Kidney capillary endothelial cell (primary cell): Measurements from ENCODE around the gene PPP6R2.
"Not testable (repeated sequence)": the region's sequence is repeated elsewhere in the genome, so short reads cannot be mapped to it uniquely, and the experiment has no call there.

Source experiments
- DNase-seq: peaks from one replicate; pipeline ENCODE4 v3.0.0-alpha.2; 2018; ENCODE audit warnings: low spot score

PPP6R2 gene

DNA sequence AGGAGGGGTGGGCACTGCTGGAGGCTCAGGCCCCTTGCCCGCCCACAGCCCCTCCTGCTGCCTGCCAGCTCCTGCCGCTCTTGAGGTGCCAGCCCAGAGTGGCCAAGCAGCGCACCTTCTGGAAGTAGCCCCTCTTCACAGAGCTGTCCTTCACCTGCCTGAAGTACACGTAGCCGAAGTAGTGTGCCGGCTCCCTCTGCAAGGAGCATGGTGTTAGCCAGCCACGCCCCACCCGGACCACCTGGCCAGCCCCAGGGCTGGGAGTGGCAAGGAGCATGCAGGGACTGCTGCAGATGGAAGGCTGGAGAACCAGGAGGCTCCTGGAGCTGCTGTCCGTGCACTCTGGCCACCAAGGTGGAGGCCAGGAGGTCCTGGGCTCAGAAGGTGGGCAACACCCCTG, 25.9 kb upstream of the PPP6R2 start:
- no peak for DNase-seq

DNA sequence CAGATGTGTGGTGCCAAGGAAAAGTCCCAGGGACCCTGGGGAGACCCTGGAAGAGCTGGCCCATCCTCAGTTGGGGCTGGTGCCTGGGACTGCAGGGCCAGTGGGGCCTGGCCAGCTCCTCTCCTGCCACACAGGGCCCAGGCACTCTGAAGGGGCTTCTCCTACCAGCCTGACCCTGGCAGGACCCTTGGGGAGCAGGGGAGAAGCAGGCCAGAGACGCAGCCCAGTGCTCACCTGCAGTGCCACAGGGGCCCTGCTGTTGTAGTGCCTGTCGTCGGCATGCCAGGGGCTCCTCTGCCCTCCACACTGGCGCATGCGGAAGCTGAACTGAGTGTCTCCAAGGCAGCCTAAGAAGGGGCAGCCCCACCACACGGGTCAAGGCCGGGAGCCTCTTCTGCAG, 25.5 kb upstream of the PPP6R2 start:
- no peak for DNase-seq

DNA sequence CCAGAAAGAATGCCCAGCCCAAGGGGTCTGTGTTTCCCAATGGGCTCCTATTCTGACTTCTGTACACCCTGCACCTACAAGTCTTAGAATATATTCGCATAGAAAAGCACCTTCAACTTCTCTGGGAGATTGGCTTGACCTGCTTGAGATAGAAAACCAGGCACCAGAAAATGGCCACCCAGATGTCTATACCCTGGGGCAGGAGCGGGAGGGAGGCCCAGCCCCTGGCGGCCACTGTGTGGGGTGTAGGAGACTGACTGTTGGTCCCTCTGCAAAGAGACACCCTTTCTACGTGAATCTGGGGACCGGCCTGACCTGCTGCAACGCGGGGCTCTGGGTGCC, 24.8 kb upstream of the PPP6R2 start:
- no peak for DNase-seq

DNA sequence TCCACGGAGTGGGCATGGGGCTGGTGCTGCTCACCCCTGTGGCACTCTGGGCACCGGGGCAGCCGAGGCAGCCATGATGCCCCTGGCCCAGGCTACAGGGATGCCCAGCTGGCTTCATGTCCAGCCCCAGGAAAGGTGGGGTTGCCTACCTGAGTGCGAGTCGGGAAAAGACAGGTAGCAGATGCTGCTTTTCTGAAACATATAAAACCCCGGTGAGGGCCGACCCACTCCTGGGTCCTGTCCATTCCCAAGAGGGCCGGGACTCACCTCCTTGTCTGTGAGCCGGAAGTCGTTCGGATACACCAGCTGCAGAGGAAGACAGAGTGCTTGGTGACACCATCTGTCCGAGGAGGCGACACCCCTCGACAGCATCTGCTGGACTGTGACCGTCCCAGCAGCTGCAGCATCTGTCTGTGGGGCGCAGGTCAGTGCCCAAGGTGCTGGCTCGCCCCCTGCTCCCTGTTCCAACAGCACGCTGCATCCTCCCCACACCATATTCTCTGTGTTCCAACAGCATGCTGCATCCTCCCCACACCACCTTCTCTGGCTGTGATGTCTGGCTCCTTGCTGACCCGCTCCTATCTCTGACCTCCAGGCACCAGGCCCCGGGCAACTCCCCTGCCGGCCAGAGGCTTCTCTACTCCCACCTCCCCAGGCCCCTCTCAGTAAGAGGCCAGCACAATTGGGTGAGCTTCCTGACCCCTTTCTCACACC, 24.3 kb upstream of the PPP6R2 start:
- no peak for DNase-seq

DNA sequence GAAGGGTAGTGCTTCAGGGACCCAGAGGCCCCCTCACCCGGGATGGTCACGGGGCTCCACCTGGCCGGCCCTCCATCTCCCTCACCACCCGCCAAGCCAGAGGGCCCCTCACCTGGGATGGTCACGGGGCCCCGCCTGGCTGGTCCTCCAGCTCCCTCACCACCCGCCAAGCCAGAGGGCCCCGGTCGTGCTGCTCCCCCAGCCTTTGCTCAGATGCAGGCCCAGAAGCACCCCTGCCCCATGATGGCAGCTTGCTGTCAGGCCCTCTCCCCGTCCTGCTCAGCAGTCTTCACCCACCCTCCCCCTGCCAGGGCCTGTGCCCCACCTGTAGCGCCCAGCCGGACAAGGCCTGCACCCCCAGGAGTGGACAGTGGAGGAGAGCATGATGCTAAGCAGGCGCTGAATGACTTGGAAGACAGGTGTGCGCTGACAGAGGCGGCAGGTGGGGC, 23.6 kb upstream of the PPP6R2 start:
- no peak for DNase-seq

DNA sequence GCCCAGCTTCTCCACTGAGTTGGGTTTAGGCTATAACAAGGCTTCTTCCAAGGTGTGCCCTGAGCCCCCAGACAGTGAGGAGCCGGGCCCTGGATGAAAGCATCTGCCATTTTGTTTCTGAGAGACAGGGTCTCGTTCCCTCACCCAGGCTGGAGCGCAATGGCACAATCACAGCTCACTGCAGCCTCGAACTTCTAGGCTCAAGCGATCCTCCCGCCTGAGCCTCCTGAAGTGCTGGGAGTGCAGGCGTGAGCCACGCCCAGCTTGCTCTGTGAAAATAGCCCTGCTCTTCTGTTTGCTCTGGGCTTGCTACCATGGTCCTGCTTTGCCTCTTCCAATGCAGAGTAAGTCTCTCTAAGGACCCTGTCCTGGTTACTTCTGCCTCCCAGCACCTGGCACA, 23.0 kb upstream of the PPP6R2 start:
- DNase-seq = no peak

DNA sequence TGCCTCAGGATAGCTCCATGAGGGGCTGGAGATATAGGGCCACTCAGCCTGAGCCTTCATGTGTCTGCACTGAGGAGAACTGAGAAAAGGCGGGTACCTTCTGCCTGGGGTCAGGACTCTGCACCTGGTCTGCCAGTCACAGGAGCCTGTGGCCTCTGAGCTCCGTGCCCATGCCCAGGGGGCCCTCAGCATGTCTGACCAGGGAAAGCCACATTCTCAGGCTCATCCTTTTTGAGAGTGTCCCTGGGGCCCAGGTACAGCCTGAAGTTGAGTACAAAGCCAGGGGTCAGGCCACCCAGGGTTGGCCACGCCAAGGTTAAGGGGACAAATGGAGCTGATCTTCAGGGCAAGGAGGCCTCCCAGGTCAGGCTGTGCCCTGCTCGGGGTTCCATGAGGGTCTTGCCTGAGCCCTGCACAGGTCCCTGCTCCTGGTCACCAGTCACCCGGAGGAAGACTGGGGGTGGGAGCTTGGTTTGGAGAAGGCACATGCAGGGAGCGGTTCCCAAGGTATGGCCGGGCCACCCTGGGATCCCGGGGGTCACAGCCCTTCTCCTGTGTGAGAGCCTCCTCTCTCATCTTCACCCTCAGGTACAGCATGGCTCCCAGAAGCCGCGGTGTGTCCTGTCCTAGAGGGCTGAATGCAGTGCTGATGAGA, 22.3 kb upstream of the PPP6R2 start:
- DNase-seq = no peak

DNA sequence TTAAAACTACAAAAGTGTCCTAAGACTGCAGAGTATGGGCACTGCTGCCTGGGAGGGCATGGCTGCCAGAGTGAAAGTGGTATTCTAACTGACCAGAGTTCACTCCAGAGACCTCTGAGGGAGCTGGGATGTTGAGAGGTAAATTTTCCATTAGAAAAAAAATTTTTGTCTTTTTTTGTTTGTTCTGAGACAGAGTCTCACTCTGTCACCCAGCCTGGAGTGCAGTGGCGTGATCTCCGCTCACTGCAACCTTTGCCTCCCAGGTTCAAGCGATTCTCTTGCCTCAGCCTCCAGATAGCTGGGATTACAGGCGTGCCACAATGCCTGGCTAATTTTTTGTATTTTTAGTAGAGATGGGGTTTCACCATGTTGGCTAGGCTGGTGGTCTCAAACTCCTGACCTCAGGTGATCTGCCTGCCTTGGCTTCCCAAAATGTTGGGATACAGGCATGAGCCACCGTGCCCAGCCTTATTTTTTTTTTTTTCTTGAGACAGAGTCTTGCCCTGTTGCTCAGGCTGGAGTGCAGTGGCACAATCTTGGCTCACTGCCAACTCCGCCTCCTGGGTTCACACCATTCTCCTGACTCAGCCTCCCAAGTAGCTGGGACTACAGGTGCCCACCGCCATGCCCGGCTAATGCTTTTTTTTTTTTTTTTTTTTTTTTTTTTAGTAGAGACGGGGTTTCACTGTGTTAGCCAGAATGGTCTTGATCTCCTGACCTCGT, 20.6 kb upstream of the PPP6R2 start:
- DNase-seq = not testable (repeated sequence)

DNA sequence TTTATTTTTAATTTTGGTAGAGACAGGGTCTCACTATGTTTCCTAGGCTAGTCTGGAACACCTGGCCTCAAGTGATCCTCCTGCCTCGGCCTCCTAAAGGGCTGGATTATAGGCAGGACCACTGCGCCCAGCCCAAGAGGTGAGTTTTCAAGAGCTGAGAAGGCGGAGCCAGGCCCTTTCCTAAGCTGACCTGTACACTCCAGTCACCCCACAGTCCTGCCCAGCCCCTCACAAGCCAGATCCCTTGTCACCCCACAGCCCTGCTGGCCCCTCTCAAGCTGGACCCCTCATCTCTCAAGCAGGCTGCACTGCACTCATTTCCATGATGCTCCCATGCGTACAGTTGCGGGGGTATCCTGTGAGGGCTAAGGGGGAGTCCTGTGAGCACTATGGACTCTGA, 19.2 kb upstream of the PPP6R2 start:
- no peak for DNase-seq

DNA sequence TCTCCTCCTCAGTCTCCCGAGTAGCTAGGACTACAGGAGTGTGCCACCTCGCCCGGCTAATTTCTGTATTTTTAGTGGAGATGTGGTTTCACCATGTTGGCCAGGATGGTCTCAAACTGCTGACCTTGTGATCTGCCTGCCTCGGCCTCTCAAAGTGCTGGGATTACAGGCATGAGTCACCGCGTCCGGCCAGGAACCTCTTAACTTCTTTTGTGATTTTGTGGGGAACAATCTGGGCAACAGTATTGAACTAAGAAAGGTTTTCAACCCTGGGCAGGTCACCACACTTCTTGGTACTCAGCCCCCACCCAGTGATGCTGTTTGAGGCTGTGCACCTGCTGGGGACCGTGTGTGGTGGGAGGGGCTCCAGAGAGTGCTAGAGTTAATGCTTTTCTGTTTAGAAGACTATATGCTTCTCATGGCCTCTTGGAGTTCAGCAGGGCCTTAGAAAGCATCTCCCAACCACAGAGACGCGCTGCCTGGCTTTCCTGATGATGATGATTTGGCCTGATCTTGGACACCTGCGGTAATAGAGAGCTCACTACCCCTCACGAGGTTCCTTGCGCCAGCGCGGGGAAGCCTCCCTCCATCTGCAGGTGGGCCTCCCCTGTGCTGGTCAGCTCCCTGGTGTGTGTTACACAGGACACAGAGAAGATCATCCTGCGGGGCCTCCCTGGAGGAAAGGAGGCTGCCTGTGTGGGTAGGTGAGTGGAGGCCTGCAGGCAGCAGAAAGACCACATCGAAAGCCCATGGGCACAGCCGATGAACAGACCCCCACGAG, 17.5 kb upstream of the PPP6R2 start:
- no peak for DNase-seq

DNA sequence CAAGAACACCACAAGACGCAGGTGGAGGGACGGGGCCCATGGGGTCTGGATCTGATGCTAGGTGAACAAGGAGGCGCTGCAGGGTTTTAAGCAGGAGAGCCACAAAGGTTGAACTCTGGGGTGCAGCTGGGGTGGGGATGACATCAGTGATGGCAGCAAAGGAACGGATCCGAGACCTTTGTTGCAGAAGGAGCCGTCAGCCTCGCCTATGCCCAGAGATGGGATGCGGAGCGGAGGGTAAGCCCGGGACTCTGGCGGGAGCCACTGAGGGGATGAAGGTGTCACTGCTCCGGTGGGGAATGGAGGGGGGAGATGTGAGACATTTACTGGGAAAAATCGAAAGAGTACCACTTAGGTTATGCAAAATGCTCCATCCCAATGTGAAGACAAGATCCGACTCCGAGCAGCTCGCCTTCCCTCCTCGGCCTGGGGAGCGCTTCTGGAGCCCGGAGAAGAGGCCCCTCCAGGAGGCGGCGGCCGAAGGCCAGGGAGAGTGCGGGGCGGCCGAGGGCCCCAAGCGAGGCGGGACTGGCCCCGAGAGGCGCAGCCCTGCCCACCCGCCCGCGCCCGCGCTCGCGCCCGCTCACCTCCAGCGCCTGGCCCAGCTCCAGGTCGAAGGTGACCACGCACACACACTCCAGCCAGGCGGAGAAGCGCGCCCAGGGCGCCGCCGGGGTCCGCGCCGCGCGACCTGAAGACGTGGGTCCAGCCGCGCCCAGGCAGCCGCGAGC, 16.7 kb upstream of the PPP6R2 start:
- no peak for DNase-seq

DNA sequence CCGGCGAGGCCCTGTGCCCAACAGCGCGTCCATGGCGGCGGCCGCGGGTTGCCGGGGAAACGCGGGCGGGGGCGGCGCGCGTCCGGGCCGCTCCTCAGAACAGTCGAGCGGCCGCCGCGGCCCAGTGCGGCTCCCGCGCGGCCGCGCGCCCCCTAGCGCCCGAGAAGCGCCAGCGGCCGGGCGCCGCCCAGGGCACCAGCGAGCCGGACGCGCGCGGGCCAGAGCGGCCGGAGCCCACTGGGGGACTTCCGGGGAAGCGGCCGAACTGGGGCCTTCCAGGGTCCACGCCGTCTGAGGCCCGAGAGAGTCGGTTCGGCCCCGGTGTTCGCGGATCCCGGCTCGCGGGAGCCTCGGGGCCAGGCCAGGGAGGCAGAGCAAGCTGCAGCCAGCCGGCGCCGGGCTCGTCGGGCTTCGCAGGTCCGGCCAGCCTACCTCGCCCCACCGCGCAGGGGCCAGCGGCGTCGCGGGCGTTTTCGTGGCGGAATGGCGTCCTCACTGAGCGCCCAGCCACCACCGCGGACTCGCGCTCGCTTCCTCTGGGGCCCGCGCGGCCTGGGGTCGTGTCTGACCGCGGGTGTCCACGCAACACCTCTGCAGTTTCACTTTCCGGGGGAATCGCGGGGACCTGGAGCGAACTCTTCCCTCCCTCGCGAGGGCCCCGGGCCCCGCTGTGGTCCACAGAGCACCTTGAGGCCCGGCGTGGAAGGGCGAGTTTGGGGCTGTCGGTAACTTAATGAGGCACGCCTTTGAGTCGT, 16.0 kb upstream of the PPP6R2 start, which contains the start of gene DENND6B:
DENND6B (minus strand) TSS at position 57 of the 755 bp plus-strand sequence; CDS start at position 33, 24 bp downstream.
- DNase-seq = peak; percentile 82

DNA sequence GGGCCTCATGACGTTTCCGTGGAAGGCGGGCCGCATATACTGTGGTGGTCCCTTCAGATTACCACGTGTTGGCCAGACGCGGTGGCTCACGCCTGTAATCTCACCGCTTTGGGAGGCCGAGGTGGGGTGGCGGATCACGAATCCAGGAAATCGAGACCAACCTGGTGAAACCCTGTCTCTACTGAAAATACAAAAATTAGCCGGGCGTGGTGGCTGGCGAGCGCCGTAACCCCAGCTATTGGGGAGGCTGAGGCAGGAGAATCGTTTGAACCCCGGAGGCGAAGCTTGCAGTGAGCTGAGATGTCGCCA, 15.5 kb upstream of the PPP6R2 start:
- no peak for DNase-seq

DNA sequence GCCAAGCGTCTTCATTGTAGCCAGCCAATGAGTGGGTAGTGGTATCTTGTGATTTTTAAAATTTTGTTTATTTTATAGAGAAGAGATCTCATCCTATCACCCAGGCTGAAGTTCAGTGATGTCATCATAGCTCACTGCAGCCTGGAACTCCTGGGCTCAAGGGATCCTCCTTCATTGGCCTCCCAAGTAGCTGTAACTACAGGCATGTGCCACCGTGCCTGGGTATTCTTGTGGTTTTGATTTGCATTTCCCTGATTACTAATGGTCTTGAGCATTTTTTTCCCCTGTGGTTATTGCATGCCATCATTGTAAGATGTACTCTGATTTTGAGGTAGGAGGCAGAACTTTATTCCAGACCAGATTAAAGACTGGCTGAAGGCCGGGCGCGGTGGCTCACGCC, 13.9 kb upstream of the PPP6R2 start:
- no peak for DNase-seq

DNA sequence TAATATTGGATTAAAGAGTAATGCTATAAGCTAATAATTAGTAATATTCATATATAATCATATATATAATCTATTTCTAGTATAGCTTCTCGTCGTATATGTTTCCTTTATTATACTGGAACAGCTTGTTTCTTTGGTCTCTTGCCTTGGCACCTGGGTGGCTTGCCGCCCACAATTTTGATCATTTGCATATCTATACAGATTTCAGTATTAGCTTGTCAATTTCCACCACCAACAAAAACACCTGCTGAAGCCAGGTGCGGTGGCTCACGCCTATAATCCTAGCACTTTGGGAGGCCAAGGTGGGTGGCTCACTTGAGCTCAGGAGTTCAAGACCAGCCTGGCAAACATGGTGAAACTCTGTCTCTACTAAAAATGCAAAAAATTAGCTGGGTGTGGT, 8.7 kb upstream of the PPP6R2 start:
- DNase-seq = not testable (repeated sequence)

DNA sequence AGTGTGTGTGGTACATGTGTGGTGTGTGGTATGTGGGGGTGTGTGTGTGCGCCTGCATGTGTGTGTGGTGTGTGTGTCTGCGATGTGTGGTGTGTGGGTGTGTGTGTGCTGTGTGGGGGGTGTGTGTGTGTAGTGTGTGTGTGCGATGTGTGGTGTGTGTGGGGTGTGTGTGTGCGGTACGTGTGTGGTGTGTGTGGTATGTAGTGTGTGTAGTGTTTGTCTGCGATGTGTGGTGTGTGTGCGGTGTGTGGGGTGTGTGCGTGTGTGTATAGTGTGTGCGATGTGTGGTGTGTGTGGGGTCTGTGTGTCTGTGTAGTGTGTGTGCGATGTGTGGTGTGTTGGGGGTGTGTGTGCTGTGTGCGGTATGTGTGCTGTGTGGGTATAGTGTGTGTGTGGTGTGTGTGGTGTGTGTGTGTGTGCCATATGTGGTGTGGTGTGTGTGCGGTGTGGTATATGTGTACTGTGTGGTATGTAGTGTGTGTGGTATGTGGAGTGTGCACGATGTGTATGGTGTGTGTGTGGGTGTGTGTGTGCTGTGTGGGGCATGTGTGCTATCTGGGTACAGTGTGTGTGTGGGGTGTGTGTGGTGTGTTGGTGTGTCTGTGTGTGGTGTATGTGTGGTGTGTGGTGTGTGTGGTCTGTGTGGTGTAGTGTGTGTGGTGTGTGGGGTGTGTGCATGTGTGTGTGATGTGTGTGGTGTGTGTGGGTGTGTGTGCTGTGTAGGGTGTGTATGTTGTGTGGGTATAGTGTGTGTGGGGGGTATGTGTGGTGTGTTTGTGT, 5.7 kb upstream of the PPP6R2 start:
- no peak for DNase-seq

DNA sequence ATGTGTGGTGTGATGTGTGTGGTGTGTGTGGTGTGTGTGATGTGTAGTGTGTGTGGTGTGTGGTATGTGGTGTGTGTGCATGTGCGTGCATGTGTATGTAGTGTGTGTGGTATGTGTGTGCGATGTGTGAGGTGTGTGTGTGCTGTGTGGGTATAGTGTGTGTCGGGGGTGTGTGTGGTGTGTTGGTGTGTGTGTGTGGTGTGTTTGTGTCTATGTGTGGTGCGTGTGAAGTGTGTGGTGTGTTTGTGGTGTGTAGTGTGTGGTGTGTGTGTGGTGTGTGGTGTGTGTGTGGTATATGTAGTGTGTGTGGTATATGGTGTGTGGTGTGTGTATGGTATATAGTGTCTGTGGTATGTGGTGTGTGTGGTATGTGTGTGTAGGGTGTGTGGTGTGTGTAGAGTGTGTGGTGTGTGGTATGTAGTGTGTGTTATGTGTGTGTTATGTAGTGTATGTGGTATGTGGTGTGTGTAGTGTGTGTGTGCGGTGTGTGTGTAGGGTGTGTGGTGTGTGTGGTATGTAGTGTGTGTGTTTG, 5.0 kb upstream of the PPP6R2 start:
- no peak for DNase-seq

DNA sequence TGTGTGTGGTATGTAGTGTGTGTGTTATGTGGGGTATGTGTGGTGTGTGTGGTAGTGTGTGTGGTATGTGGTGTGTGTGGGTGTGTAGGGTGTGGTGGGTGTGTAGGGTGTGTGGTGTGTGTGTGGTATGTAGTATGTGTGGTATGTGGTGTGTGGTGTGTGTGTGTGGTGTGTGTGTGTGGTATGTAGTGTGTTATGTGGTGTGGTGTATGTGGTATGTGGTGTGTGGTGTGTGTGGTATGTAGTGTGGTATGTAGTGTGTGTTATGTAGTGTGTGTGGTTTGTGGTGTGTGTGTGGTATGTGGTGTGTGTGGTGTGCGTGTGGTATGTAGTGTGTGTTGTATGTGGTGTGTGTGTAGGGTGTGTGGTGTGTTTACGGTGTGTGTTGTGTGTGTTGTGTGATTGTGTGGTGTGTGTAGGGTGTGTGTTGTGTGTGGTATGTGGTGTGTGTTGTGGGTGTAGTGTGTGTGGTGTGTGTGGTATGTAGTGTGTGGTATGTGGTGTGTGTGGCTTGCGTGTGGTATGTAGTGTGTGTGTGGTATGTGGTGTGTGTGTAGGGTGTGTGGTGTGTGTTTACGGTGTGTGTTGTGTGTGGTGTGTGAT, 4.2 kb upstream of the PPP6R2 start:
- no peak for DNase-seq
